Esophagus muscularis mucosa (tissue), 4 donors: ENCODE results near the gene PDP2.

Experiments used
- EP300 ChIP-seq: sonication (generic); formaldehyde crosslinking; IDR thresholded peaks from one replicate; pipeline ENCODE4 v1.6.1; 2017; ENCODE audit warnings: antibody characterized with exemption
- POLR2A ChIP-seq: fragments of 450-650 bp; IDR thresholded peaks from one replicate; pipeline ENCODE4 v1.6.1; 2017; ENCODE audit warnings: antibody characterized with exemption, moderate library complexity, mild to moderate bottlenecking, low read depth
- TF ChIP-seq, protein P1 (sequence below), 3 experiments: fragments of 200-600 bp in 2 of 3; fragments of 450-650 bp in 1 of 3; sonication (generic) in 2 of 3; IDR thresholded peaks; one replicate each; pipeline ENCODE4 v1.5.1; 2017 to 2019; ENCODE audit warnings: antibody characterized with exemption in 3 of 3, mild to moderate bottlenecking in 2 of 3, moderate library complexity in 1 of 3

DNA sequence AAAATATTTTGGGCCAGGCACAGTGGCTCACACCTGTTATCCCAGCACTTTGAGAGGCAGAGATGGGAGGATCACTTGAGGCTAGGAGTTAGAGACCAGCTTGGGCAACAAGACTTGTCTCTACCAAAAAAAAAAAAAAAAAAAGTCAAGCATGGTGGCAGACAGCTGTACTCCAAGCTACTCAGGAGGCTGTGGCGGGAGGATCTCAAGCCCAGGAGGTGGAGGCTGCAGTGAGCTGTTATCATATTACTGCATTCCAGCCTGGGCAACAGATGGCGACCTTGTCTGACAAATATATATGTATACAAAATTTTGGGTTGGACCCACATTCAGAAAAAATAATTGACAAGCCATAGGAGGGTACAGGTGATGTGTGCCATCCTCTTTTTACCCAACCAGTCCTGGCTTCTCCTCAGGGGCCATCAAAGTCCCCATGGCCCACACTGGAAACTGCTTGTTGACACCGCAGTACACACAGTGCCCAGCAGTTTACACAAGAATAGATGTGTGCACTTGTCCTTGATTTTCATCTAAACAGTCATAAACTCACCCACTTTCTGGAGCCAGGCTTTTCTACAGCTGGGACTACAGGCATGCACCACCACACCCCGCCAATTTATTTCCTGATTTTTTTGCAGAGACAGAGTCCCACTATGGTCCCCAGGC is 56.7 kb downstream of the PDP2 start:
- TF ChIP-seq EP300 (no peak), POLR2A (no peak)
- TF ChIP-seq, protein P1, sequence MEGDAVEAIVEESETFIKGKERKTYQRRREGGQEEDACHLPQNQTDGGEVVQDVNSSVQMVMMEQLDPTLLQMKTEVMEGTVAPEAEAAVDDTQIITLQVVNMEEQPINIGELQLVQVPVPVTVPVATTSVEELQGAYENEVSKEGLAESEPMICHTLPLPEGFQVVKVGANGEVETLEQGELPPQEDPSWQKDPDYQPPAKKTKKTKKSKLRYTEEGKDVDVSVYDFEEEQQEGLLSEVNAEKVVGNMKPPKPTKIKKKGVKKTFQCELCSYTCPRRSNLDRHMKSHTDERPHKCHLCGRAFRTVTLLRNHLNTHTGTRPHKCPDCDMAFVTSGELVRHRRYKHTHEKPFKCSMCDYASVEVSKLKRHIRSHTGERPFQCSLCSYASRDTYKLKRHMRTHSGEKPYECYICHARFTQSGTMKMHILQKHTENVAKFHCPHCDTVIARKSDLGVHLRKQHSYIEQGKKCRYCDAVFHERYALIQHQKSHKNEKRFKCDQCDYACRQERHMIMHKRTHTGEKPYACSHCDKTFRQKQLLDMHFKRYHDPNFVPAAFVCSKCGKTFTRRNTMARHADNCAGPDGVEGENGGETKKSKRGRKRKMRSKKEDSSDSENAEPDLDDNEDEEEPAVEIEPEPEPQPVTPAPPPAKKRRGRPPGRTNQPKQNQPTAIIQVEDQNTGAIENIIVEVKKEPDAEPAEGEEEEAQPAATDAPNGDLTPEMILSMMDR (IDR thresholded peaks at IDR 0.05): no peak
